ENCODE data around the gene ACAP2. TPM values are rescaled to one million over a fixed set of nuclear protein-coding genes. Genes with fewer than 3 reads are reported as not detected.
A peak's percentile ranks its signal among the peaks of the same experiment; 100 is the strongest.

Gene ACAP2
- total RNA-seq, 1 experiment from 2014 or later: 42.0 TPM

GRCh38 chr3:195257454-195258448, 185.1 kb downstream of the ACAP2 start:
- H3K9me3 Mint-ChIP-seq: no peaks in the 10 kb centered on the region
- H3K36me3 Mint-ChIP-seq: no peaks in the 10 kb centered on the region
- no peak overlapping the region for H3K4me3 Mint-ChIP-seq
- POLR2A ChIA-PET: no interaction called here
- DNase-seq (ENCODE audit: low spot score) (no peak), ATAC-seq (no peak)
- H3K27ac Mint-ChIP-seq: 0 out of 2 replicates have a peak overlapping the region, but pooled peaks have one; percentile 36
- CTCF ChIA-PET: interaction anchor here (0.7 to 3.9 kb wide), 6 partner anchors 13 to 575 kb away, joined by 3 to 16 read pairs (median 8); partner anchors contain the start of gene FAM43A
- no peaks in the 10 kb centered on the region for H3K27me3 Mint-ChIP-seq (ENCODE audit: low read depth)
- H3K4me1 Mint-ChIP-seq: peaks cover 52% of the 10 kb centered on the region
- TF ChIP-seq HMGA2 (CRISPR knock-in tag; IDR thresholded peaks at IDR 0.05): no peak
- TF ChIP-seq SOX15 (CRISPR knock-in tag; IDR thresholded peaks at IDR 0.05): no peak
- TF ChIP-seq E2F4 (CRISPR knock-in tag; IDR thresholded peaks at IDR 0.05; ENCODE audit: borderline replicate concordance, low read depth): no peak
- no peak for TF ChIP-seq TEAD4 (CRISPR knock-in tag; IDR thresholded peaks at IDR 0.05)
- TF ChIP-seq STAT6 (CRISPR knock-in tag; conservative IDR thresholded peaks at IDR 0.05; ENCODE audit: low read depth): no peak
- TF ChIP-seq ZNF138 (CRISPR knock-in tag; conservative IDR thresholded peaks at IDR 0.05): no peak
- TF ChIP-seq NR3C1 (CRISPR knock-in tag; conservative IDR thresholded peaks at IDR 0.05; ENCODE audit: low read depth): no peak
- TF ChIP-seq E2F5 (CRISPR knock-in tag; IDR thresholded peaks at IDR 0.05): no peak

GRCh38 chr3:195256639-195257453, 186.0 kb downstream of the ACAP2 start:
- Mint-ChIP-seq H3K27me3 (ENCODE audit: low read depth) (no peaks in the 10 kb centered on the region), H3K4me3 (no peak overlapping the region), H3K27ac (no peak overlapping the region), H3K9me3 (no peaks in the 10 kb centered on the region), H3K36me3 (no peaks in the 10 kb centered on the region), H3K4me1 (peaks cover 59% of the 10 kb centered on the region)
- ChIA-PET POLR2A (no interaction called here), CTCF (interaction anchor here (0.7 to 3.9 kb wide), 4 partner anchors 150 to 574 kb away, joined by 3 to 16 read pairs (median 9); partner anchors contain the start of gene FAM43A)
- DNase-seq (ENCODE audit: low spot score): no peak
- TF ChIP-seq, protein P1, sequence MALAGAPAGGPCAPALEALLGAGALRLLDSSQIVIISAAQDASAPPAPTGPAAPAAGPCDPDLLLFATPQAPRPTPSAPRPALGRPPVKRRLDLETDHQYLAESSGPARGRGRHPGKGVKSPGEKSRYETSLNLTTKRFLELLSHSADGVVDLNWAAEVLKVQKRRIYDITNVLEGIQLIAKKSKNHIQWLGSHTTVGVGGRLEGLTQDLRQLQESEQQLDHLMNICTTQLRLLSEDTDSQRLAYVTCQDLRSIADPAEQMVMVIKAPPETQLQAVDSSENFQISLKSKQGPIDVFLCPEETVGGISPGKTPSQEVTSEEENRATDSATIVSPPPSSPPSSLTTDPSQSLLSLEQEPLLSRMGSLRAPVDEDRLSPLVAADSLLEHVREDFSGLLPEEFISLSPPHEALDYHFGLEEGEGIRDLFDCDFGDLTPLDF (CRISPR knock-in tag; IDR thresholded peaks at IDR 0.05): no peak
- TF ChIP-seq AR (CRISPR knock-in tag; IDR thresholded peaks at IDR 0.05) (no peak), ZBTB43 (CRISPR knock-in tag; IDR thresholded peaks at IDR 0.05) (no peak), SOX15 (CRISPR knock-in tag; IDR thresholded peaks at IDR 0.05) (no peak)
- ATAC-seq: no peak
